Stimulated activated CD8-positive, alpha-beta memory T cell treated with anti-CD3 and anti-CD28 coated beads, Interleukin-7, amount 100 ng/mL, for 1 hour (primary cell): ENCODE results near the gene CAPN10.

Experiments used
- DNase-seq, 2 donors: peaks; one replicate each; pipeline ENCODE4 v3.0.0-alpha.2; 2020; ENCODE audit warnings: low read depth in 2 of 2

CAPN10 gene

DNA sequence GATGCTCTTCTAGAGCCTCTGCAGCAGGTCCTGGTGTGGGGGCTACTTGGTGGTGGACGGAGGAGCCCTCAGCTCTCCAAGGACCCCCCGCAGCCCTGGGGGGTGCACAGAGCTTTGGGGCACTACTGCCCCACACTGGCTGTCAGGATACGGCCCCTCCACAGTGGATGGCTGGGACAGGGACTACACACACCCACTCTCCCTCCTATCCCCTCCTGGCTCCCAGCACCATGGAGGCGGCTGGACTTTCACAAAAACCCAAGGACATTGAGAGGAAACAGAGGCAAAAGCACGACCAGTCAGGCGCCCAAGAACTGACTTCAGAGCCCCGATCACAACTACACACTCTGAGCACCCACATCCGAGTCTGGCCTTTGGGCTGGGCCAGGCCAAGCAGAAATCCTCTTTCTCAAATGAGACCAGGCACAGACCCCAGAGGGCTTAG lies 51.4 kb downstream of the CAPN10 start:
- no peak for DNase-seq

DNA sequence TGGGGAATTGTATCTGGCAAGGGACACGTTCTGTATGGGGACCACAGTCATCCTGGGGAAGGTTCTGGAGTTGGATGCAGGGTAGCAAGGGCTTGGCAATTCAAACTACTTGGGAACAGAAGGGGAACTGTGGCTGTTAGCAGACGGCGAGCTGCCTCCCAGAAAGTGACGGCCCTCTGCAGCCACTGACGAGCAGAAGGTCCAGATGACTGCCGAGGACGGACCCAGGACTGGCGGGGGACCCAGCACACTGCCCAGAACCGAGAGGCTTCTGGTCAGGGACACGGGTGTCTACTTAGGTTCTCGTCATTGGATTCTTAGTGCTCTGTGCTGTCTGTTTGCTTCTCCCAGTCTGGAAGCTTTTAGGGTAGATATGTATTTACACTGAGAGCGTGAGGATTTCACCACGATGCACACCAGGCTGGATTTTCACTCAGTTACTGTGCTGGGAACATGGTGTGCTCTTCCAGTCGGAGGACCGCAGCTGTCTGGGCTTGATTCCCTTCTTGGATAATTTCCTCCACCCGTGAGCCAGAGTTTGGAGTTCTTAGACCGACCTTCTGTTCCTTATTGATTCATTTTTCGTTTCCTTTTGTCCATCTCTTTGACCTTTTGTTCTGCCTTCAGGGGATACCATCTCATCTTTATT lies 52.1 kb downstream of the CAPN10 start:
- no peak for DNase-seq

DNA sequence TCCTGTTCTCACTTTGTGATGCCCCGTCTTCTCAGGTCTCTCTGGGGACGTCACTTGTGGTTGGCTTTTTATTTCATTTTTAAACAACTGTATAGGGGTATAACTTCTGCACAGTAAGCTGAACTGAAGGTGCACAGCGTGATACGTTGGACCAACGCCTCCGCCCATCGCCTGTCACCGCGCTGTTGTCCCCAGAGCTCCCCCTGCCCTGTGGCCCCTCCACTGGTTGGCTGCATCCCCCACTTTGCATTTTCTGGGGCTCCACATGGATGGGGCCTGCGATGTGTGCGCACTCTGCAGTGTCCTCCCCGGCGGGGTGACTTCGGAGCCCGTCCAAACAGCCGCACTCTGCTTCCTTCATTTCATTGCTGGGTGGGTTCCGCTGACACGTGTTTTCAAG lies 53.0 kb downstream of the CAPN10 start:
- no peak for DNase-seq

DNA sequence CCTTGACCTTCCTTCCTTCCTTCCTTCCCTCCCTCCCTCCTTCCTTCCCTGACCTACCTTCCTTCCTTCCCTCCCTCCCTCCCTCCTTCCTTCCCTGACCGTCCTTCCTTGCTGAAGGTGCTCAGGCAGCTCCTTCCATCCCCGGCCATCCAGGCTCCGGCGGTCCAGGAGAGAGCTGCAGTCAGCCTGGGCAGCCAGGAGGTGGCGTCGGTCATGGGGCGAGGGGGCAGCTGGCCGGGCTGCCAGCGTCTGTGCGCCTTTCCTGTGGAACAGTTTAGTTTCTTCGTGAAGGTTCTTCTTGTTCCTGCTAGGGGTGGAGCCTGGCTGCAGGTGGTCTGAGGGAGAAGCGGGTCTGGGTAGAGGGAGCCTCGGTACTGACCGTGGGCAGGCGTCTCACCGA lies 54.4 kb downstream of the CAPN10 start:
- no peak for DNase-seq

DNA sequence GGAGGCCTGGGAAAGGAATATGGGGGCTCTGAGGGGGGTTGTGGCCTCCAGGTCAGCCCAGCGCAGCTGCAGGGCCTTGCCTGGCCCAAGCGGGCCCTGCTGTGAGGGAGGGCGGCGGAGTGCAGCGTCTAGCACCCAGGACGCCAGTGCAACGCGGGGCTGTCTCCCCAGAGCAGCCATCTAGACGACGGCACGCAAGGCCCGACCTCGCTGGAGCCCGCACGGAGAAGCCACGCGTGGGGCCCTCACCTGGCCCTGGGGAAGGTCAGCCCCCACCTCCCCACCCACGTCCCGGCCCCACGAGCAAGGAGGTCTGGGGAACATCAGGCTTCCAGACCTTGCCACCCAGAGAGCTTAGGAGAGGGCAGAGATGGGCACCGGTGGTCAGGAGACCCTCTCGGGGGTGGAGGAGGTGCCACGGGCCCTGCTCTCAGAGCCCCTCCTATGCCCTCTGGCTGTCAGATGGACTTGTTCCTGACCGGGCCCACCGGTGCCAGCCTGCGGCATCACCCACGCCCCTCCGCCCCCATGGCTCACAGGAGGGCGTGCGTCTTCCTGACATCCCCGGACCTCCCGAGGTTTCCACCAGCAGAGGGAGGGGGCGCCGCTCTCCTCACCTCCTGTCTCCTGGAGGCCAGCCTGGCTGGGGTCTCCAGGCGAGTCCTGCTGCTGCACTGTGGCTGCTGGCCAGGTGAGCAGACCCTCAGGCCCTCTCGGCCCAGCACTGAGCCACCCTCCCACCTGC lies 55.7 kb downstream of the CAPN10 start:
- DNase-seq, result no peak

DNA sequence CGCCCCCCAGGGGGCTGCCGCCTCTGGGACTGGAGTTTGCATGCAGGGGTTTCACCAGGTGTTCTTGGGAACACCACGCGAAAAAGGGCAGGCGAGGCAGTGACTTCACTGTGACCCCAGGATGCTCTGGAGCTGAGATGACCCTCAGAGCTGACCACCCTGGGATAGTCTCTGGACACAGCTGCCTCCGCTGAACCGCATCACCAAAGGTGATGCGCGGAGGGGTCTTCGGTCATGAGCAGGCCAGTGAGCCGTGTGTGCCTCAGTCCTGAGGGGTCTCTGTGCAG lies 56.2 kb downstream of the CAPN10 start:
- no peak for DNase-seq

DNA sequence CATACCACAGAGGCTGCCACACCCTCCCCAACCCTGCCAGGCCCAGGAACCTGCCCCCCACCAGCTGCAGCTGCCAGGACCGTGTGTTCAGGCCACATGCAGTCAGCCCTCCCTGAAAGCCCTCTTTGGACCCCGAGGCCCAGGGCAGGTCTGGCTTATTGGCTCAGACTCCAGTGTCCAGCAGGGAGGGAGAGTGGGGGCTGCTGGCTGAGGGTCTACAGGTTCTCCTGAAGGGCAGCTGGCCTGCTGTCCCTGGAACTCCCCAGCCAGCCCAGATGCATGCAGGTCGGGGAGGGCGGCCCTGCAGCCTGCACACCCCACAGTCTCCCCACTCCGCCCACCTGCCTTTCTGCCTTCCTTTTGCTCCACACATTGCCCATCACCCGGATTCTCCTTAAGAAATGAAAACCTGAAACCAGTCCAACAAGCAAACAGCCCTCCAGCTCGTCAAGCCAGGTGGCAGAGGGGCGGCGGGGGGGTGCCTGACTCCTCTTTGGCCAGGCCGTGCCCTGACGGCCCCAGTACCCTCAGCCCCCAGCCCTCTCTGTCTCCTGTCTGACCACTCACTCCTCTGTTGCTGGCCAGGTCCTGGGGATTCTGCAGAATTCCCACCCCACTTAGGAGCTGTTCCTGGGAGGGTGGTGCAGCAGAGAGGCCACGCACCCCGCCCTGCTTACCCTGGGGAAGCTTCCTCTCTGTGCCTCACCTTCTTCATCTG lies 56.7 kb downstream of the CAPN10 start:
- DNase-seq, result no peak

DNA sequence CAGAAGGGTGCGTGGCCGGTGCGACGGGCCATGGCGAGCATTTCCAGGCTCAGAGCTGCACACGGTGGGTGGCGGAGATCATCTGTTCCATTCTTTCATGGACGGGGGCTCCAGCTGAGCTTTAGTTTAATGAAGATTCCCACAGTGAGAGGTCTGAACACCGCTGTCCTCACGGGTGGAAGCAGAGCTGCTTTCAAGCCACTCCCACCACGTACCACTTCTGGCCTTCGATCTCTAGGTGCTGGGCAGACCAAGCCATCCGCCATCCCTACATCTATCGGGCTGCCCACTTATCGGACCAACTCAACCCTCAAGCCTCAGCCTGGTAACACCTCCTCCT lies 57.2 kb downstream of the CAPN10 start:
- no peak for DNase-seq

DNA sequence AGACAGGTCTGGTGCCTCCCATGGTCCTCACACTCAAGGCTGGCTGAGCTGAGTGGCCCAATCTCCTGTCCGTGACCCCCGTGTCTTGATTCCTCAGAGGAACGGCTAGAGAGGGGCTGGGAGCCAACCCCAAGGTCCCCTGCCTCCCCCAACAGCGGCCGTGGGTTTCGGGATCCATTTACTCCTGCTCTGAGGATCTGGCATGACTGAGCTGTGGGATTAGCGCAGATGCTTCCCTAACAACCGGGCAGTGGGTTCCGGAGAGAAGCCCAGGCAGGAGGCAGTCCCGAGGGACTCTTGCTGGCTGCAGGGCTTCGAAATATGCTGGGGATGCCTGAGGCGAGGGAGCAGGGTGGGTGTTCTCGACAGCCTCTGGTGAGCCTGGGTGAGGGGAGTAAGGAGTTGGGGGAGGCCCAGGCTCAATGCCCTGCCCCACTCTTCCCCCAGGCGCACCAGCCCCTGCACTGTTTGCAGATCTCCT lies 57.7 kb downstream of the CAPN10 start:
- DNase-seq, result no peak

DNA sequence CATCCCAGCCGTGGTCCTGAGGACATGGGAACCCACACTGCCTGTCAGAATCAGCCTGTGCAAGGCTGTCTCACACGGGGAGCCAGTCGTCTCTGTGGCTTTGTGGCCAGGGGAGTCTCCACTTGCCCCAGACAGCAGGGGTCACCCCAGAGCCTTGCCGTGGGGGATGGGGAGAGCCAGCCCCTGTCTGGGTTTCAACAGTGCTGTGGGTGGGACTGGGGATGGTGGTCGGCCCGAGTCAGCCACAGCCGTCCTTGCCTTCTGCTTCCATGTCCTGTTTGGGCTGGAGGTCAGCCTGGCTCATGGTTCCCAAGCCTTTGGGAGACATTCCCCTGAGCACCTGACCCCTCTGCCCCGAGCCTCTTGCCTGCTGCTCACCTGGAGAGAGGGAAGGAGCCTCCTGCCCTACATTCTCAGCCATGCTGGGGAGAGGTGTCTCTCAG lies 58.3 kb downstream of the CAPN10 start:
- no peak for DNase-seq

DNA sequence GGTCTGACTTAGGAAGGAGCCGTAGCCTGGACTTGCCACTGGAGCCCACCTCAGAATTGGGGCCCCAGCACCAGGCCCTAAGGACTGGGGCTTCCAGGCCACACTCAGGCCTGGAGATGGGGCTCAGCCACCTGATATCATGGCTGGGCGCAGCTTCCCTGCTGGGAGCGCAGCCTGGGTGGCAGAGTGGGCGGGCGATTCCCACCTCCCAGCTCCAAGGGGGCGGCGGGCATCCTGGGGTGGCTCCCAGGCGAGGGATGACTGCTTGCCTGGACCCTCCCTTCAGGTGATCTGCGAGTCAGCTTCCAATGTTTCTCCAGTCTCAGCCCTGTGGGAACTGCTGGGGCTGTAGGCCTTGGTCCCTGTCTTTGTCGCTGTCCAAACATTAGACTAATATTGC lies 58.8 kb downstream of the CAPN10 start:
- DNase-seq, result no peak

DNA sequence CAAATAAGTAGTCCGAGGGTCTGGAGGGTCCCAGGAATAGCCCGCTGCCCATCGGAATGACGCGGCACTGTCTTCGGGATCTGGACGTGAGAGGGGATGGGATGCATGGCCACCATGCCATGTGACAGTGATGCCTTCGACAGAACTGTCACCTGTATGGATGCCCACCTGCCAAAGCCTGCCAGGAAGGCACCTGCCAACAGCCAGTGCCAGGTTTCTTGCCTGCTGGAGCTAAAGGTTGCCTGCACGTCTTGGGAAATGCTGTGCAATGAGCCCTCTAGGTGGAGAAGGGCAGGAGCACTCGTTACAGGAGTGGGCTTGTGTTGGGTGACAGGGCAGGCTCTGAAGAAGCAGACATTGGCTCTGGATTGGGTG lies 59.3 kb downstream of the CAPN10 start:
- DNase-seq, result no peak

DNA sequence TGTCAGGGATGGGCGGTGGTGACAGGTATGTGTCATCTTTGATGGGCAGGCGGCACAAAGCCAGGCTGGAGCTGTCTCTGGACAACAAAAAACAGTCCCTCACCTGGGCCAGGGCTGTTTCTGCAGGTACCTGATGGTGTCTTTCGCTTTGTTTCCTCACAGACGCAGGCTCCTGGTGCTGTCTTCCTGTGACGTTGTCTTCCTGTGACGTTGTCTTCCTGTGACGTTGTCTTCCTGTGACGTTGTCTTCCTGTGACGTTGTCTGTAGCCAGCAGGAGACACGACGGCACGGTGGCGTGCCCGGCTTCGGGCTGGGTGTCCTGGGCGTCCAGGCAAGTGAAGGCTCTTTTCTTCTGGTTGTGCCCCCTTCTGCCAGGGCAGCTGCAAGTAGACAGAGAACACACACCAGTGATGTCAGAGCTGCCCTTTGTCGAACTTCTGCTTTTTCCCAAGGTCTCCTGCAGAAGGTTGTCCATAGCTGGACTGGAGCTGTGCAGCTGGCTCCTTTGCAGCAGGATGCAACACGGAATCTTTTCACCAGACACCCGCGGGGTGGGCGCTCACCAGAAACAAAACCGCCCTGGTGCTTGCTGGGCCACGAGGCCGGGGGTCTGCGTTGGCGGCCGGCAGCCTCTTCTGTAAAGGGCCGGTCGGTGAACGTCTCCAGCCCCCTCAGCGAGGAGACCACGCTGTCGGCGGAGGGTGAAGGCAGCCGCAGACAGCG lies 59.8 kb downstream of the CAPN10 start:
- DNase-seq, result no peak

DNA sequence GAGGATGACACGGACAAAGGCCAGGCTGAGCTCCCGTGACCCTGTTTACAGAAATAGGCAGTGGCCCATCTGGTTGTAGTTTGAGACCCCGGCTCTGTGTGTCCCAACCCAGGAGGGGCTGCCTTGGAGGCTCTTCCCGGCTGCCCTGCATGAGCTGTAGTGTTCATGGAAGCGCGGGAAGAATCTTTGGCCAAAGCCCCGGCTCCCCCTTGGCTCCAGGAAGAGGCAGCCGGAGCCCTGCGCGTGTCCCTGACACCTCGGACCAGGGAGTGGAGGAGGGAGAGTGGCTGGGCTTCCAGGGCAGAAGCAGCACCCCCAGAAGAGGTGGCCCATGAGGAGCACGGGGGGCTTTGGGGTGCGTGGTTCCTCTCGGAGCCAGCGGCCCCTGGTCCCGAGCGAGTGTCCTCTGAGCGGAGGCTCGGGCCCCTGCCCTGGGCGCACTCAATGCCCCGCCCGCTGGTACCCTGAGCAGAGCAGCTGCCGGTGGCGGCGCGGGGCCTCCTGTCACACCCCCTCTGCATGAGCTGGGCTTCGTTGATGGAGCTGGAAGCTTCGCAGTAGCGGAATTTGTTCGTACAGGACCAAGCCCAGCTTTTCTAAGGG lies 60.5 kb downstream of the CAPN10 start:
- no peak for DNase-seq

DNA sequence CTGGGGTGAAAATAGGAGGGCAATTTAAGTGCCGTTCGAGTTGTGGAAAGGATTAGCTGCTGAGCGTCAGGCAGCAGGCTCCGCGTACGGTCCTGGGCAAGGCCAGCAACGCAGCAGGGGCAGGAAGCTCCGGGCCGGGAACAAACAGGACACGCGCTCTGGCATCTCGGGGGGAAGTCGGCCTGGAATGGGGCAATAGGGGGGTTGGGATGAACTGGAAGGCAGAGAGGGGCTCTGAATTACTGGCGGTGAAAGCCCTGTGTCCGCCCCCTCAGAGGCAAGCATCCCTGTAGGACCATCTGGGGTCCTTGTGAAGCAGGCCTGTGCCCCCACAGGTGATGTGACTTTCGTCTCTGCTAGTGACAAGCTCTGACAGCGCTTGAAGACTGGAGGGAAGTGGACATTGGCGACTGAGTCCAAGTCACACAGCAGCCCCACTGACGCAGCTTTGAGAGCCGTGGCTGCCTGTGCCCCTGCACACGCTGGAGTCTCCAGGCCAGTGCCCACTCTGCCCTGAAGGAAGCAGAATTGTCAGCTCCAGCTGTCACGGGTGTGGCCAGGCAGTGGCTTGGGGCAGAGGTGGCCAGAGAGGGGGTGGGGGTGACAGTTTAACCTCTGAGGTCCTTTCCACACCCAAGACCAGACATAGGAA lies 61.1 kb downstream of the CAPN10 start:
- DNase-seq, result no peak

DNA sequence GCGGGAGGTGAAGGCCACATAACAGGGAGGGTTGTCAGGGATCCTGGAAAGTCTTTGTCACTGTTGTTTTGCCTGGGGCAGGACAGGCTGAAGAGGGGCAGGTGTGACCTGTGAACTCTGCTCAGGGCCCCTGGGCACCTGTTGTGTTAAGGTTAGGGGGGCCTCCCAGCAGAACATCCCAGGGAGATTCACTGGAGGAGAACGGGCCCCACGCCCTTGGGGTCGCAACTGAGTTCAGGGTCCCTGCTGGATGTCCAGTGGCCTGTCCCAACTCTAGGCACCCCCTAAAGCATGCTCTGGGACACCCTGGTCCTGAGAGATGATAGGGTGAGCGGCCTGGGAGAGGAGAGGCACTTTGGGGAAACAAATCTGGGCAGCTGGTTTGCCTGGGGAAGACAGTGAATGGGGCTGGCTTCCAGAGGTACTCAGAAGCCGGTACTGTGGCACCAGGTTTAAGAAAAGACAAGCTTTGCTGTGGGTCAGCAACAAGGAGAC lies 61.7 kb downstream of the CAPN10 start:
- DNase-seq, result no peak
